ENCODE measurements around the gene JUN. TPM values are rescaled to one million over a fixed set of nuclear protein-coding genes. Genes with fewer than 3 reads are reported as not detected.

JUN gene
- total RNA-seq, 4 donors from 2014 or later: 93.8 to 589 (median 205) TPM

DNA sequence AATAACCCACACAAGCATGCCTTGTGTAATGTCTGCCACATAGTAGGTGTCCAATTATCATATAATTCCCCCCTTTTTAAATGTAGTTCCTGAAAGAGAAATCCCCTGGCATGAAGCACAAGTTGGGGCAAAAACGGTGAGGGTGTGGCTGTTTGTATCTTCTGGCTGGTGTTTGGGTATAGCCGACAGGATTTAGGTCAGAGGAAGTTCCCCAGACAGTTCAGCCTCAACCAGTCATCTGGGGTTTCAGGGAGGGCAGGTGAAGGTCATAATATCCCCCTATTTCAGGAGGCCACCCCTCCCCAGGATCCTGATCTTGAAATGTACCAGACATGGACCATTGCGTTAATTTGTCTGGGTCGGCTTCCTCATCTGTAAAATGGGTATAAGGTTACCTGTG is 29.1 kb upstream of the JUN start:
- no peak for DNase-seq (ENCODE audit: low spot score in 2 of 2)
- WGBS, 2 donors: 47 to 56% methylated on average over 4 of the region's 4 CpGs
- intact Hi-C loops (cut with DNase I; ENCODE audit: low total_unique reads): no loop called here
- H3K4me3 ChIP-seq (ENCODE audit: low read depth, poor library complexity, severe bottlenecking): no peak overlapping the region
- no peak for TF ChIP-seq POLR2A (IDR thresholded peaks at IDR 0.05)
- TF ChIP-seq, protein P1, sequence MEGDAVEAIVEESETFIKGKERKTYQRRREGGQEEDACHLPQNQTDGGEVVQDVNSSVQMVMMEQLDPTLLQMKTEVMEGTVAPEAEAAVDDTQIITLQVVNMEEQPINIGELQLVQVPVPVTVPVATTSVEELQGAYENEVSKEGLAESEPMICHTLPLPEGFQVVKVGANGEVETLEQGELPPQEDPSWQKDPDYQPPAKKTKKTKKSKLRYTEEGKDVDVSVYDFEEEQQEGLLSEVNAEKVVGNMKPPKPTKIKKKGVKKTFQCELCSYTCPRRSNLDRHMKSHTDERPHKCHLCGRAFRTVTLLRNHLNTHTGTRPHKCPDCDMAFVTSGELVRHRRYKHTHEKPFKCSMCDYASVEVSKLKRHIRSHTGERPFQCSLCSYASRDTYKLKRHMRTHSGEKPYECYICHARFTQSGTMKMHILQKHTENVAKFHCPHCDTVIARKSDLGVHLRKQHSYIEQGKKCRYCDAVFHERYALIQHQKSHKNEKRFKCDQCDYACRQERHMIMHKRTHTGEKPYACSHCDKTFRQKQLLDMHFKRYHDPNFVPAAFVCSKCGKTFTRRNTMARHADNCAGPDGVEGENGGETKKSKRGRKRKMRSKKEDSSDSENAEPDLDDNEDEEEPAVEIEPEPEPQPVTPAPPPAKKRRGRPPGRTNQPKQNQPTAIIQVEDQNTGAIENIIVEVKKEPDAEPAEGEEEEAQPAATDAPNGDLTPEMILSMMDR (IDR thresholded peaks at IDR 0.05): no peak

DNA sequence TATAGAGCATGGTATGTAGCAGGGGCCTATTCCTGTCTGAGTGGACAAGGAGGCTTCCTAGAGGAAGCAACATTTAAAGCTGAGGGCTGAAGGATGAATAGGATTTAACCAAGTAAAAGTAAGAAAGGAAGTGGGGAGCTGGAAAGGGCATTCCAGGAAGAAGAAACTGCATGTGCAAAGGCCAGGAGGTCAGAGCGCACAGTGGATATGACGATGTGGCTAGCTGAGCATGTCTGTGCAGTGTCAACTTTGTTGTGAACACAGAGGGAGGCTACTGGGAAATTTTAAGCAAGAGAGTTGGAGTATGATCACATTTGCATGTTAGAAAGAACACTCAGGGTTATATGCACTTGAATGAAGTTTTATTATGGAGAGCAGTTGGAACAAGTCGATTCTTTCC is 28.6 kb upstream of the JUN start:
- WGBS, 2 donors: 48 to 57% methylated on average over 3 of the region's 3 CpGs
- DNase-seq (ENCODE audit: low spot score in 2 of 2): no peak
- no peak for TF ChIP-seq POLR2A (IDR thresholded peaks at IDR 0.05)
- TF ChIP-seq, protein P1 (IDR thresholded peaks at IDR 0.05): no peak
- H3K4me3 ChIP-seq (ENCODE audit: low read depth, poor library complexity, severe bottlenecking): no peak overlapping the region
- intact Hi-C loops (cut with DNase I; ENCODE audit: low total_unique reads): no loop called here

DNA sequence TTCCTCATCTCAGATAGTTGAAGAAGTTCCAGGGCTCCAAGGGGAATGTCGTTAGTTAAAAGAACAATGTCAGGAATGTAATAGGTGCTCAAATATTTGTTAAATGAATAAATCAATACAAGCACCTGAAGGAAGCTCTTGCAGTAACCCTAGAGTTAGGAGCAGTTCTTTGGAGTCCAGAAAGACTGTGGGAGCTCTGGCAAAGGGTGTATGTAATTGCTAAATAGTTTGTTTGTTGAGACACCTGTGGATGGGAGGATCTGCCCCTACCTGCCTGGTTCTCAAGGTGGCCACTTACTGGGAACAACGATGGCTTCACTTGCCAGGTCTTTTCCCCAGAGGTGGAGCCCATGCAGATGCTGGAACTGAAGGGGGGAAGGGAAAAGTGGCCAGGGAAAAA is 27.5 kb upstream of the JUN start:
- no peak for TF ChIP-seq POLR2A (IDR thresholded peaks at IDR 0.05)
- TF ChIP-seq, protein P1 (IDR thresholded peaks at IDR 0.05): no peak
- intact Hi-C loops (cut with DNase I; ENCODE audit: low total_unique reads): no loop called here
- peak in 1 of 2 donors; percentile 34 for DNase-seq (ENCODE audit: low spot score in 2 of 2)
- WGBS, 2 donors: 50 to 58% methylated on average over 2 of the region's 2 CpGs
- H3K4me3 ChIP-seq (ENCODE audit: low read depth, poor library complexity, severe bottlenecking): no peak overlapping the region

DNA sequence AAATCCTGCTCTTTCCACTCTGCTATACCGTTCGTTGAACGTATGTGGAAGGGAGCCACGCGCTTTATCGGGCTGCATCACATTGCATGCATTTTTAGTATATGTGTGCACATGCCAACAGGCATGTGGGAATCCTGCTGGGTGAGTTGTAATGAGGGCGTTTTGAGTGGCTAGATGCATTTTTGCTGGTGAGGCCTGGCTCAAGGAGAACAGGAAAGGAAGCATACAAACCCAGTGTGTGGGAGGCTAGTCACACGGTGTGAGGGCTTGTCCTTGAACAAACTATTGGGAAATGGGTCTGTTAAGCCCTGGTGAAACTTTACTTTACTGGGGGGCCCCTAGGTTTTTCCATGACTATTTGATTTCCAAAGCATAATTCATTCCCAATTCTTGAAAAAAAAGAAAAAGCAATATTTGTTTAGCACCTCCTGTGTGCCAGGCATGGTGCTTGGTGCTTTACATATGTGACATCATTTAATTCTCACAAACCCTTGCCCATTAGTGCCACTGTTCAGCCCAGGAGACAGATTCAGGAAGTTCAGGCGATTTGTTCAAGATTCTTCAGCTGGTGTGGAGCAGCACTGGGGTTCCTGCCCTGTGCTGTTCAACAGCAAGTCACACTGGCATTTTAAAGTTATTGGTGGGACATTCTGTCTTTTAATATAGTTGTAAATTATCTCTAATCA is 25.6 kb upstream of the JUN start:
- TF ChIP-seq POLR2A (IDR thresholded peaks at IDR 0.05): no peak
- TF ChIP-seq, protein P1 (IDR thresholded peaks at IDR 0.05): no peak
- no peak overlapping the region for H3K4me3 ChIP-seq (ENCODE audit: low read depth, poor library complexity, severe bottlenecking)
- intact Hi-C loops (cut with DNase I; ENCODE audit: low total_unique reads): no loop called here
- peak in 1 of 2 donors; percentile 47 for DNase-seq (ENCODE audit: low spot score in 2 of 2)
- WGBS, 2 donors: 34 to 59% methylated on average over 9 of the region's 9 CpGs

DNA sequence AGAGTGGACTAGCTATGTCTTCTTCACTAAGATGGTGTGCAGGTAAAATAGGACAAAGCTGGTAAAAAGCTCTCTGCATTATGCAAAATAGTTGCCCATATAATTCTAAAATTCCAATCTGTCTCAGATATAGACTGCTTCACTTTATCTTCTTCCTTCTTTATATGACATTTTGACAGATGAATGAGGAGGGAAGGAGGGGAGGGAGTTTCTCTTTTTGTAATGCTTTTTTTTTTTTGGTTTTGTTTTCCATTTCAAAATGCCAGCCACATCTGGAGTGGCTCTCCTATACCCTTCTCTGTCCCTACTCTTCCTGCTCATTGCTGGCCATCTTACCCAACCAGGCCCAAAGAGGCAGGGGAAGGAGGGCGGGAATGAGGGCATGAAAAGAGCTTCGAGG is 24.2 kb upstream of the JUN start:
- intact Hi-C loops (cut with DNase I; ENCODE audit: low total_unique reads): no loop called here
- H3K4me3 ChIP-seq (ENCODE audit: low read depth, poor library complexity, severe bottlenecking): no peak overlapping the region
- no peak for DNase-seq (ENCODE audit: low spot score in 2 of 2)
- 41 to 42% methylated on average over 2 of the region's 2 CpGs for WGBS, 2 donors
- TF ChIP-seq POLR2A (IDR thresholded peaks at IDR 0.05): no peak
- TF ChIP-seq, protein P1 (IDR thresholded peaks at IDR 0.05): no peak
